Measurements from ENCODE around the gene G6PD.
"Not testable (repeated sequence)": the region's sequence is repeated elsewhere in the genome, so short reads cannot be mapped to it uniquely, and the experiment has no call there.

Gene G6PD

GRCh38 chrX:154546354-154547244 is at the start of gene G6PD:
TSS of gene G6PD (minus strand) at chrX:154546846. CDS start at chrX:154546155, 691 bp downstream.
- peak in 1 of 2 donors; percentile 73 for DNase-seq (ENCODE audit: low read depth in 2 of 2)

GRCh38 chrX:154595559-154596249 is 49.1 kb upstream of the G6PD start:
- DNase-seq (ENCODE audit: low read depth in 2 of 2), result no peak

GRCh38 chrX:154594491-154594890 is 47.8 kb upstream of the G6PD start:
- DNase-seq (ENCODE audit: low read depth in 2 of 2), result no peak

- DNase-seq (ENCODE audit: low read depth in 2 of 2), result no peak
Measured at GRCh38 chrX:154593201-154593600, 46.6 kb upstream of the G6PD start.

- DNase-seq (ENCODE audit: low read depth in 2 of 2), result no peak
Measured at GRCh38 chrX:154592505-154592904, 45.9 kb upstream of the G6PD start.

GRCh38 chrX:154590415-154590814 is 43.8 kb upstream of the G6PD start:
- not testable (repeated sequence) for DNase-seq (ENCODE audit: low read depth in 2 of 2)

- DNase-seq (ENCODE audit: low read depth in 2 of 2), result not testable (repeated sequence)
Measured at GRCh38 chrX:154584585-154585183, 38.0 kb upstream of the G6PD start, which contains the start of gene CTAG1A. TSS of gene CTAG1A (plus strand) at chrX:154585133. CDS start at chrX:154585207, 74 bp downstream.

GRCh38 chrX:154582994-154583393 is 36.3 kb upstream of the G6PD start:
- not testable (repeated sequence) for DNase-seq (ENCODE audit: low read depth in 2 of 2)

- not testable (repeated sequence) for DNase-seq (ENCODE audit: low read depth in 2 of 2)
Measured at GRCh38 chrX:154575076-154575475, 28.4 kb upstream of the G6PD start.

- not testable (repeated sequence) for DNase-seq (ENCODE audit: low read depth in 2 of 2)
Measured at GRCh38 chrX:154573061-154573460, 26.4 kb upstream of the G6PD start.

GRCh38 chrX:154570361-154570760 is 23.7 kb upstream of the G6PD start:
- not testable (repeated sequence) for DNase-seq (ENCODE audit: low read depth in 2 of 2)

- DNase-seq (ENCODE audit: low read depth in 2 of 2), result not testable (repeated sequence)
Measured at GRCh38 chrX:154562295-154562694, 15.6 kb upstream of the G6PD start.

- not testable (repeated sequence) for DNase-seq (ENCODE audit: low read depth in 2 of 2)
Measured at GRCh38 chrX:154560326-154560725, 13.7 kb upstream of the G6PD start.

- not testable (repeated sequence) for DNase-seq (ENCODE audit: low read depth in 2 of 2)
Measured at GRCh38 chrX:154558896-154559295, 12.2 kb upstream of the G6PD start.

GRCh38 chrX:154558060-154558690 is 11.5 kb upstream of the G6PD start:
- DNase-seq (ENCODE audit: low read depth in 2 of 2), result not testable (repeated sequence)

- DNase-seq (ENCODE audit: low read depth in 2 of 2), result not testable (repeated sequence)
Measured at GRCh38 chrX:154552112-154552806, 5.6 kb upstream of the G6PD start.

GRCh38 chrX:154549766-154550165 is 3.1 kb upstream of the G6PD start:
- no peak for DNase-seq (ENCODE audit: low read depth in 2 of 2)

GRCh38 chrX:154548028-154548316 is 1.3 kb upstream of the G6PD start:
- no peak for DNase-seq (ENCODE audit: low read depth in 2 of 2)

- DNase-seq (ENCODE audit: low read depth in 2 of 2), result peak; percentile 78 to 82
Measured at GRCh38 chrX:154547245-154548027, 790 bp upstream of the G6PD start, which contains the start of gene IKBKG. TSS of gene IKBKG (plus strand) at chrX:154547620. CDS start at chrX:154552003, 4,383 bp downstream.

GRCh38 chrX:154545673-154546274 is 872 bp downstream of the G6PD start:
- DNase-seq (ENCODE audit: low read depth in 2 of 2), result no peak

All from stimulated activated CD4-positive, alpha-beta T cell treated with anti-CD3 and anti-CD28 coated beads, Interleukin-15, amount 100 ng/mL, for 48 hours (primary cell).